HEK293 (cell line): ENCODE measurements around the gene CRYBG1.
A peak's percentile ranks its signal among the peaks of the same experiment; 100 is the strongest.

Experiments used
- CTCF ChIA-PET: fragments of 350-600 bp; formaldehyde crosslinking; extraction: SDS; loops from one replicate; lab custom pipeline; 2021; ENCODE audit warnings: antibody characterized with exemption; lab: Yijun Ruan, JAX
- POLR2A ChIA-PET: fragments of 300-600 bp; formaldehyde crosslinking; extraction: SDS; loops from one replicate; lab custom pipeline; 2020; ENCODE audit warnings: antibody characterized with exemption, inconsistent platforms; lab: Yijun Ruan, JAX
- H3K27ac ChIP-seq: fragments of 200-500 bp; sonication (Bioruptor generic); 2 replicates; pipeline ENCODE4 v1.5.1; 2014; ENCODE audit warnings: low read depth, low read length, control low read depth, inconsistent platforms; ENCODE audit errors: extremely low read depth
- H3K36me3 ChIP-seq, 2 experiments: fragments of 200-500 bp in 1 of 2; sonication (Bioruptor generic) in 1 of 2; 1 replicate in 1 of 2; 2 replicates in 1 of 2; pipeline ENCODE4 v1.5.1; 2014 to 2017; ENCODE audit warnings: inconsistent platforms in 2 of 2, low read length in 2 of 2; ENCODE audit not compliant: control insufficient read depth in 2 of 2, insufficient read depth in 1 of 2
- H3K4me1 ChIP-seq: fragments of 200-500 bp; sonication (Bioruptor generic); 2 replicates; pipeline ENCODE4 v1.5.1; 2014; ENCODE audit warnings: mild to moderate bottlenecking, low read length, inconsistent platforms; ENCODE audit not compliant: control insufficient read depth, insufficient read depth
- H3K4me3 ChIP-seq: 2 replicates; pipeline ENCODE4 v1.5.1; 2011; ENCODE audit warnings: low read depth, mild to moderate bottlenecking, control low read depth, low read length, moderate library complexity
- H3K9me3 ChIP-seq: fragments of 200-500 bp; sonication (Bioruptor generic); 2 replicates; pipeline ENCODE4 v1.5.1; 2014; ENCODE audit warnings: low read depth, low read length, inconsistent platforms; ENCODE audit not compliant: control insufficient read depth, insufficient read depth
- KLF8 ChIP-seq: fragments of 450-650 bp; formaldehyde crosslinking; IDR thresholded peaks from 2 replicates; pipeline ENCODE4 v1.5.1; 2016; ENCODE audit warnings: missing biosample characterization, missing genetic modification characterization
- PRDM1 ChIP-seq: fragments of 450-650 bp; formaldehyde crosslinking; IDR thresholded peaks from 2 replicates; pipeline ENCODE4; 2016; ENCODE audit warnings: missing biosample characterization, missing genetic modification characterization
- ZNF148 ChIP-seq: fragments of 450-650 bp; formaldehyde crosslinking; IDR thresholded peaks from 2 replicates; pipeline ENCODE4 v1.5.0; 2017; ENCODE audit warnings: missing biosample characterization, missing genetic modification characterization, borderline replicate concordance
- ZNF394 ChIP-seq: fragments of 450-650 bp; formaldehyde crosslinking; IDR thresholded peaks from 2 replicates; pipeline ENCODE4 v1.5.1; 2016; ENCODE audit warnings: missing biosample characterization, missing genetic modification characterization, mild to moderate bottlenecking, moderate library complexity, borderline replicate concordance
- ZNF416 ChIP-seq: fragments of 450-650 bp; formaldehyde crosslinking; IDR thresholded peaks from 2 replicates; pipeline ENCODE4 v1.5.1; 2016; ENCODE audit warnings: missing biosample characterization, missing genetic modification characterization
- ZNF449 ChIP-seq: fragments of 450-650 bp; formaldehyde crosslinking; IDR thresholded peaks from 2 replicates; pipeline ENCODE4 v1.5.1; 2017; ENCODE audit warnings: missing biosample characterization, mild to moderate bottlenecking, missing genetic modification characterization, moderate library complexity
- ZNF521 ChIP-seq: fragments of 450-650 bp; formaldehyde crosslinking; IDR thresholded peaks from 2 replicates; pipeline ENCODE4 v1.5.1; 2017; ENCODE audit warnings: missing biosample characterization, mild to moderate bottlenecking, missing genetic modification characterization
- ZNF561 ChIP-seq: fragments of 450-650 bp; IDR thresholded peaks from 2 replicates; pipeline ENCODE4 v1.5.1; 2018; ENCODE audit warnings: missing biosample characterization, missing genetic modification characterization, borderline replicate concordance
- ZNF670 ChIP-seq: fragments of 450-650 bp; formaldehyde crosslinking; IDR thresholded peaks from 2 replicates; pipeline ENCODE4 v1.5.1; 2016; ENCODE audit warnings: missing biosample characterization, missing genetic modification characterization, low read depth
- TF ChIP-seq, protein P1 (sequence below): fragments of 450-650 bp; formaldehyde crosslinking; IDR thresholded peaks from 2 replicates; pipeline ENCODE4 v1.5.1; 2016; ENCODE audit warnings: missing biosample characterization, missing genetic modification characterization
- TF ChIP-seq, protein P2 (sequence below): fragments of 450-650 bp; formaldehyde crosslinking; IDR thresholded peaks from 2 replicates; pipeline ENCODE4 v1.5.1; 2017; ENCODE audit warnings: missing biosample characterization, missing genetic modification characterization
- TF ChIP-seq, protein P3 (sequence below): fragments of 450-650 bp; formaldehyde crosslinking; IDR thresholded peaks from 2 replicates; pipeline ENCODE4 v1.5.1; 2016; ENCODE audit warnings: missing biosample characterization, missing genetic modification characterization
- TF ChIP-seq, protein P4 (sequence below): fragments of 450-650 bp; formaldehyde crosslinking; IDR thresholded peaks from 2 replicates; pipeline ENCODE4 v1.5.1; 2016; ENCODE audit warnings: missing biosample characterization, missing genetic modification characterization
- TF ChIP-seq, protein P5 (sequence below): fragments of 450-650 bp; formaldehyde crosslinking; IDR thresholded peaks from 2 replicates; pipeline ENCODE4 v1.5.1; 2016; ENCODE audit warnings: missing biosample characterization, missing genetic modification characterization

Gene CRYBG1

GRCh38 chr6:106515582-106515981 lies 155.1 kb downstream of the CRYBG1 start (continued):
- TF ChIP-seq, protein P1, sequence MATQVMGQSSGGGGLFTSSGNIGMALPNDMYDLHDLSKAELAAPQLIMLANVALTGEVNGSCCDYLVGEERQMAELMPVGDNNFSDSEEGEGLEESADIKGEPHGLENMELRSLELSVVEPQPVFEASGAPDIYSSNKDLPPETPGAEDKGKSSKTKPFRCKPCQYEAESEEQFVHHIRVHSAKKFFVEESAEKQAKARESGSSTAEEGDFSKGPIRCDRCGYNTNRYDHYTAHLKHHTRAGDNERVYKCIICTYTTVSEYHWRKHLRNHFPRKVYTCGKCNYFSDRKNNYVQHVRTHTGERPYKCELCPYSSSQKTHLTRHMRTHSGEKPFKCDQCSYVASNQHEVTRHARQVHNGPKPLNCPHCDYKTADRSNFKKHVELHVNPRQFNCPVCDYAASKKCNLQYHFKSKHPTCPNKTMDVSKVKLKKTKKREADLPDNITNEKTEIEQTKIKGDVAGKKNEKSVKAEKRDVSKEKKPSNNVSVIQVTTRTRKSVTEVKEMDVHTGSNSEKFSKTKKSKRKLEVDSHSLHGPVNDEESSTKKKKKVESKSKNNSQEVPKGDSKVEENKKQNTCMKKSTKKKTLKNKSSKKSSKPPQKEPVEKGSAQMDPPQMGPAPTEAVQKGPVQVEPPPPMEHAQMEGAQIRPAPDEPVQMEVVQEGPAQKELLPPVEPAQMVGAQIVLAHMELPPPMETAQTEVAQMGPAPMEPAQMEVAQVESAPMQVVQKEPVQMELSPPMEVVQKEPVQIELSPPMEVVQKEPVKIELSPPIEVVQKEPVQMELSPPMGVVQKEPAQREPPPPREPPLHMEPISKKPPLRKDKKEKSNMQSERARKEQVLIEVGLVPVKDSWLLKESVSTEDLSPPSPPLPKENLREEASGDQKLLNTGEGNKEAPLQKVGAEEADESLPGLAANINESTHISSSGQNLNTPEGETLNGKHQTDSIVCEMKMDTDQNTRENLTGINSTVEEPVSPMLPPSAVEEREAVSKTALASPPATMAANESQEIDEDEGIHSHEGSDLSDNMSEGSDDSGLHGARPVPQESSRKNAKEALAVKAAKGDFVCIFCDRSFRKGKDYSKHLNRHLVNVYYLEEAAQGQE (tag by site-specific recombination), result peak; percentile 51; the same call in 1 of the 2 replicates

DNA sequence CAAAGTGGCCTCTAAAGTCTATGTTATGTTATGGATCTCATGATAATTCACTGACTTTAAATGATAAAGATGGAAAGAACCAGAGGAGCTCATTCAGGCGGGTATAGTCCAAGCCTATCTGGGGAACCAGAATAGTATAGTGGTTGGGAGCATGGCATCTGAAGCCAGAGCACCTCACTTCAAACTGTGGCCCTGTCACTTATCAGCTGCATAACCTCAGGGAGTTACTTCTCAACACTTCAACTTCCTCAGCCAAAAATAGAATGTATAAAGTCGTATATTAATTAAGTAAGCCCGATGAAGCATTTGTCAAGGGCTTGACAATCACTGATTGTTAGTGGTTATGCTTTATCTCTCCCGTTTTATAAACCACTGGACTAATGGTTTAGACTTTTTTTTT lies 156.1 kb downstream of the CRYBG1 start:
- ChIA-PET CTCF (interaction anchor here (0.6 to 1.6 kb wide), 3 partner anchors 9 to 1465 kb away, joined by 3 read pairs; no protein-coding TSS in a partner anchor), POLR2A (interaction anchor here (0.6 to 0.7 kb wide), 2 partner anchors 41 to 171 kb away, joined by 3 to 4 read pairs; no protein-coding TSS in a partner anchor)
- Histone ChIP-seq H3K4me3 (no peak overlapping the region), H3K27ac (no peak overlapping the region), H3K9me3 (no peaks in the 10 kb centered on the region), H3K36me3 (no peaks in the 10 kb centered on the region), H3K4me1 (no peaks in the 10 kb centered on the region)
- no peak for TF ChIP-seq KLF8 (tag by site-specific recombination)
- no peak for TF ChIP-seq ZNF670
- no peak for TF ChIP-seq ZNF394 (tag by site-specific recombination)
- TF ChIP-seq ZNF449 (tag by site-specific recombination), result peak; percentile 64; the same call in 1 of the 2 replicates

DNA sequence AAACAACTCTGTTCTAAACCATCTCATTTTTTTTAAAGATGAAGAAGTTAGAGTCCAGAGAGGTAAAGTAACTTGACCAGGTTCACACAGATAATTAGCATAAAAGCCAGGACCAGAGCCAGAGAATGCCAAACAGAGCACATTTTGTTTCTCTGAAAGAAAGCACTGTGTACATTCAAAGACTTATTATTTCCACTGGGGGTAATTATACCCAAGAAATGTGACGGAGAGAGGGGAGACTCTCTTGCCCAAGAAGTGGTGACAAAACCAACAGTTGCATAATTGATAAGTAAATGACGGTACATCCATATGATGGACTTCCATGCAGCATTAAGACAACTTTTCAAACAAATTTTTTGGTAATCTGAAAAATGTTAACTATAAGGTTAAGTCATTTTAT lies 157.2 kb downstream of the CRYBG1 start:
- Histone ChIP-seq H3K27ac (no peak overlapping the region), H3K9me3 (no peaks in the 10 kb centered on the region), H3K4me1 (no peaks in the 10 kb centered on the region), H3K36me3 (no peaks in the 10 kb centered on the region), H3K4me3 (no peak overlapping the region)
- ChIA-PET POLR2A (no interaction called here), CTCF (interaction anchor here (1.6 kb wide), 1 partner anchor 8 kb away, joined by 3 read pairs; no protein-coding TSS in a partner anchor)
- TF ChIP-seq, protein P2, sequence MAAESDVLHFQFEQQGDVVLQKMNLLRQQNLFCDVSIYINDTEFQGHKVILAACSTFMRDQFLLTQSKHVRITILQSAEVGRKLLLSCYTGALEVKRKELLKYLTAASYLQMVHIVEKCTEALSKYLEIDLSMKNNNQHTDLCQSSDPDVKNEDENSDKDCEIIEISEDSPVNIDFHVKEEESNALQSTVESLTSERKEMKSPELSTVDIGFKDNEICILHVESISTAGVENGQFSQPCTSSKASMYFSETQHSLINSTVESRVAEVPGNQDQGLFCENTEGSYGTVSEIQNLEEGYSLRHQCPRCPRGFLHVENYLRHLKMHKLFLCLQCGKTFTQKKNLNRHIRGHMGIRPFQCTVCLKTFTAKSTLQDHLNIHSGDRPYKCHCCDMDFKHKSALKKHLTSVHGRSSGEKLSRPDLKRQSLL (tag by site-specific recombination), result no peak
- TF ChIP-seq, protein P3, sequence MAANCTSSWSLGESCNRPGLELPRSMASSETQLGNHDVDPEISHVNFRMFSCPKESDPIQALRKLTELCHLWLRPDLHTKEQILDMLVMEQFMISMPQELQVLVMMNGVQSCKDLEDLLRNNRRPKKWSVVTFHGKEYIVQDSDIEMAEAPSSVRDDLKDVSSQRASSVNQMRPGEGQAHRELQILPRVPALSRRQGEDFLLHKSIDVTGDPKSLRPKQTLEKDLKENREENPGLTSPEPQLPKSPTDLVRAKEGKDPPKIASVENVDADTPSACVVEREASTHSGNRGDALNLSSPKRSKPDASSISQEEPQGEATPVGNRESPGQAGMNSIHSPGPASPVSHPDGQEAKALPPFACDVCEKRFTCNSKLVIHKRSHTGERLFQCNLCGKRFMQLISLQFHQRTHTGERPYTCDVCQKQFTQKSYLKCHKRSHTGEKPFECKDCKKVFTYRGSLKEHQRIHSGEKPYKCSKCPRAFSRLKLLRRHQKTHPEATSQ (tag by site-specific recombination), result no peak
- no peak for TF ChIP-seq ZNF416 (tag by site-specific recombination)
- TF ChIP-seq, protein P4, sequence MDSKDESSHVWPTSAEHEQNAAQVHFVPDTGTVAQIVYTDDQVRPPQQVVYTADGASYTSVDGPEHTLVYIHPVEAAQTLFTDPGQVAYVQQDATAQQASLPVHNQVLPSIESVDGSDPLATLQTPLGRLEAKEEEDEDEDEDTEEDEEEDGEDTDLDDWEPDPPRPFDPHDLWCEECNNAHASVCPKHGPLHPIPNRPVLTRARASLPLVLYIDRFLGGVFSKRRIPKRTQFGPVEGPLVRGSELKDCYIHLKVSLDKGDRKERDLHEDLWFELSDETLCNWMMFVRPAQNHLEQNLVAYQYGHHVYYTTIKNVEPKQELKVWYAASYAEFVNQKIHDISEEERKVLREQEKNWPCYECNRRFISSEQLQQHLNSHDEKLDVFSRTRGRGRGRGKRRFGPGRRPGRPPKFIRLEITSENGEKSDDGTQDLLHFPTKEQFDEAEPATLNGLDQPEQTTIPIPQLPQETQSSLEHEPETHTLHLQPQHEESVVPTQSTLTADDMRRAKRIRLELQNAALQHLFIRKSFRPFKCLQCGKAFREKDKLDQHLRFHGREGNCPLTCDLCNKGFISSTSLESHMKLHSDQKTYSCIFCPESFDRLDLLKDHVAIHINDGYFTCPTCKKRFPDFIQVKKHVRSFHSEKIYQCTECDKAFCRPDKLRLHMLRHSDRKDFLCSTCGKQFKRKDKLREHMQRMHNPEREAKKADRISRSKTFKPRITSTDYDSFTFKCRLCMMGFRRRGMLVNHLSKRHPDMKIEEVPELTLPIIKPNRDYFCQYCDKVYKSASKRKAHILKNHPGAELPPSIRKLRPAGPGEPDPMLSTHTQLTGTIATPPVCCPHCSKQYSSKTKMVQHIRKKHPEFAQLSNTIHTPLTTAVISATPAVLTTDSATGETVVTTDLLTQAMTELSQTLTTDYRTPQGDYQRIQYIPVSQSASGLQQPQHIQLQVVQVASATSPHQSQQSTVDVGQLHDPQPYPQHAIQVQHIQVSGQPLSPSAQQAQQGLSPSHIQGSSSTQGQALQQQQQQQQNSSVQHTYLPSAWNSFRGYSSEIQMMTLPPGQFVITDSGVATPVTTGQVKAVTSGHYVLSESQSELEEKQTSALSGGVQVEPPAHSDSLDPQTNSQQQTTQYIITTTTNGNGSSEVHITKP (tag by site-specific recombination), result no peak
- TF ChIP-seq ZNF148 (tag by site-specific recombination), result no peak
- TF ChIP-seq ZNF521, result no peak
- TF ChIP-seq, protein P5, sequence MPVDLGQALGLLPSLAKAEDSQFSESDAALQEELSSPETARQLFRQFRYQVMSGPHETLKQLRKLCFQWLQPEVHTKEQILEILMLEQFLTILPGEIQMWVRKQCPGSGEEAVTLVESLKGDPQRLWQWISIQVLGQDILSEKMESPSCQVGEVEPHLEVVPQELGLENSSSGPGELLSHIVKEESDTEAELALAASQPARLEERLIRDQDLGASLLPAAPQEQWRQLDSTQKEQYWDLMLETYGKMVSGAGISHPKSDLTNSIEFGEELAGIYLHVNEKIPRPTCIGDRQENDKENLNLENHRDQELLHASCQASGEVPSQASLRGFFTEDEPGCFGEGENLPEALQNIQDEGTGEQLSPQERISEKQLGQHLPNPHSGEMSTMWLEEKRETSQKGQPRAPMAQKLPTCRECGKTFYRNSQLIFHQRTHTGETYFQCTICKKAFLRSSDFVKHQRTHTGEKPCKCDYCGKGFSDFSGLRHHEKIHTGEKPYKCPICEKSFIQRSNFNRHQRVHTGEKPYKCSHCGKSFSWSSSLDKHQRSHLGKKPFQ (tag by site-specific recombination), result no peak
- no peak for TF ChIP-seq PRDM1
- no peak for TF ChIP-seq ZNF561 (tag by site-specific recombination)
